ENCODE data around the gene RHBDL2.
"Not testable (repeated sequence)": the region's sequence is repeated elsewhere in the genome, so short reads cannot be mapped to it uniquely, and the experiment has no call there.

DNA sequence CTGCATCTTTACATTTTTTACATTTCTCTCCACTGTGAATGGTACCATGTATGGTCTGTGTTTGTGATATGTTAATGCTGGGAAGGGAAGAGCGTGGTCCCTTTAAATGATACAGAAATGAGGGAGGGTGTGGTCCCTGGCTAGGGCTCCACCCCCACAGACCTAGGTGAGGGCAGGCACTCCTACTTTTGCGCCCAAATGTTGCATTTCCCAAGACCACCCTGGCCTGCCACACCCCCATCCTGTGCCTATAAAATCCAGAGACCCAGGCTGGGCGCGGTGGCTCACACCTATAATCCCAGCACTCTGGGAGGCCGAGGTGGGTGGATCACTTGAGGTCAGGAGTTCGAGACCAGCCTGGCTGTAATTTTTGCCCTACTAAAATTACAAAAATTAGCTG is 31.5 kb upstream of the RHBDL2 start:
- TF ChIP-seq, protein P1, sequence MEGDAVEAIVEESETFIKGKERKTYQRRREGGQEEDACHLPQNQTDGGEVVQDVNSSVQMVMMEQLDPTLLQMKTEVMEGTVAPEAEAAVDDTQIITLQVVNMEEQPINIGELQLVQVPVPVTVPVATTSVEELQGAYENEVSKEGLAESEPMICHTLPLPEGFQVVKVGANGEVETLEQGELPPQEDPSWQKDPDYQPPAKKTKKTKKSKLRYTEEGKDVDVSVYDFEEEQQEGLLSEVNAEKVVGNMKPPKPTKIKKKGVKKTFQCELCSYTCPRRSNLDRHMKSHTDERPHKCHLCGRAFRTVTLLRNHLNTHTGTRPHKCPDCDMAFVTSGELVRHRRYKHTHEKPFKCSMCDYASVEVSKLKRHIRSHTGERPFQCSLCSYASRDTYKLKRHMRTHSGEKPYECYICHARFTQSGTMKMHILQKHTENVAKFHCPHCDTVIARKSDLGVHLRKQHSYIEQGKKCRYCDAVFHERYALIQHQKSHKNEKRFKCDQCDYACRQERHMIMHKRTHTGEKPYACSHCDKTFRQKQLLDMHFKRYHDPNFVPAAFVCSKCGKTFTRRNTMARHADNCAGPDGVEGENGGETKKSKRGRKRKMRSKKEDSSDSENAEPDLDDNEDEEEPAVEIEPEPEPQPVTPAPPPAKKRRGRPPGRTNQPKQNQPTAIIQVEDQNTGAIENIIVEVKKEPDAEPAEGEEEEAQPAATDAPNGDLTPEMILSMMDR (IDR thresholded peaks at IDR 0.05), result not testable (repeated sequence)
- TF ChIP-seq POLR2AphosphoS5, TCF7L2 (IDR thresholded peaks at IDR 0.05; ENCODE audit: low read depth, low read length): not testable (repeated sequence)
